WTC11 (cell line): Measurements from ENCODE around the gene RTN4RL1. TPM values are rescaled to one million over a fixed set of nuclear protein-coding genes. Genes with fewer than 3 reads are reported as not detected.

Source experiments
- ATAC-seq: fragments of 200-7000 bp; cut with Tn5 transposase; 2 replicates; pipeline ENCODE4 v1.10.0; 2021; ENCODE audit warnings: mild to moderate bottlenecking, moderate library complexity
- CTCF ChIA-PET: fragments of 300-600 bp; sonication (Branson Sonifier 250); formaldehyde crosslinking; loops from one replicate; lab custom pipeline; 2021; ENCODE audit warnings: antibody characterized with exemption; lab: Charles Lee
- POLR2A ChIA-PET: fragments of 350-600 bp; sonication (Branson Sonifier 250); formaldehyde crosslinking; loops from one replicate; lab custom pipeline; 2021; ENCODE audit warnings: antibody characterized with exemption; lab: Charles Lee
- DNase-seq: peaks from one replicate; pipeline ENCODE4 v3.0.0; 2021; ENCODE audit warnings: low spot score
- H3K27ac Mint-ChIP-seq: 2 replicates; pipeline ENCODE4 v1.8.0; 2021; ENCODE audit warnings: mixed read lengths
- H3K27me3 Mint-ChIP-seq: 2 replicates; pipeline ENCODE4 v1.8.0; 2021; ENCODE audit warnings: low read depth, mild to moderate bottlenecking, moderate library complexity, mixed read lengths
- H3K36me3 Mint-ChIP-seq: 2 replicates; pipeline ENCODE4 v1.8.0; 2021; ENCODE audit warnings: mixed read lengths
- H3K4me1 Mint-ChIP-seq: 2 replicates; pipeline ENCODE4 v1.8.0; 2022; ENCODE audit warnings: mixed read lengths
- H3K4me3 Mint-ChIP-seq: 2 replicates; pipeline ENCODE4 v1.8.0; 2021; ENCODE audit warnings: mild to moderate bottlenecking, moderate library complexity, mixed read lengths
- H3K9me3 Mint-ChIP-seq: 2 replicates; pipeline ENCODE4 v1.8.0; 2021; ENCODE audit warnings: mixed read lengths
- CREM ChIP-seq: sonication (generic); formaldehyde crosslinking; IDR thresholded peaks from 2 replicates; pipeline ENCODE4 v1.8.1; 2022; ENCODE audit warnings: mild to moderate bottlenecking, missing genetic modification reagents, moderate library complexity
- FOXJ3 ChIP-seq: sonication (generic); formaldehyde crosslinking; IDR thresholded peaks from 2 replicates; pipeline ENCODE4 v1.9.0; 2021; ENCODE audit warnings: missing genetic modification reagents, mild to moderate bottlenecking, borderline replicate concordance
- IRF2 ChIP-seq: sonication (generic); formaldehyde crosslinking; IDR thresholded peaks from 2 replicates; pipeline ENCODE4 v1.8.0; 2022; ENCODE audit warnings: low read depth, missing genetic modification reagents, borderline replicate concordance
- MXD4 ChIP-seq: fragments of 250-450 bp; sonication (Bioruptor Pico); IDR thresholded peaks from 2 replicates; pipeline ENCODE4 v1.8.0; 2021; ENCODE audit warnings: mild to moderate bottlenecking, moderate library complexity, borderline replicate concordance
- NFYB ChIP-seq: sonication (generic); formaldehyde crosslinking; conservative IDR thresholded peaks from 2 replicates; pipeline ENCODE4 v1.8.0; 2022; ENCODE audit warnings: low read depth, missing genetic modification reagents
- NR3C1 ChIP-seq: sonication (generic); formaldehyde crosslinking; conservative IDR thresholded peaks from 2 replicates; pipeline ENCODE4 v1.8.1; 2023; ENCODE audit warnings: low read depth, mild to moderate bottlenecking, missing genetic modification reagents
- OVOL2 ChIP-seq: fragments of 250-450 bp; sonication (Bioruptor Pico); IDR thresholded peaks from 2 replicates; pipeline ENCODE4 v1.9.0; 2021; ENCODE audit warnings: mild to moderate bottlenecking, borderline replicate concordance
- SOX15 ChIP-seq: fragments of 250-450 bp; sonication (Bioruptor Pico); IDR thresholded peaks from 2 replicates; pipeline ENCODE4 v1.9.0; 2021; ENCODE audit warnings: mild to moderate bottlenecking
- SP1 ChIP-seq: sonication (generic); formaldehyde crosslinking; conservative IDR thresholded peaks from 2 replicates; pipeline ENCODE4 v1.8.1; 2022; ENCODE audit warnings: missing genetic modification reagents
- ZNF121 ChIP-seq: sonication (generic); formaldehyde crosslinking; IDR thresholded peaks from 2 replicates; pipeline ENCODE4 v1.8.0; 2023; ENCODE audit warnings: missing genetic modification reagents
- ZNF232 ChIP-seq: sonication (generic); formaldehyde crosslinking; IDR thresholded peaks from 2 replicates; pipeline ENCODE4 v1.8.0; 2022; ENCODE audit warnings: mild to moderate bottlenecking, missing genetic modification reagents
- ZNF423 ChIP-seq: fragments of 250-450 bp; sonication (Bioruptor Pico); IDR thresholded peaks from 2 replicates; pipeline ENCODE4 v2.1.2; 2022; ENCODE audit warnings: mild to moderate bottlenecking, moderate library complexity
- total RNA-seq: library from RNA; stranded (reverse); gene quantifications from 3 replicates; pipeline ENCODE4 v1.2.3, GENCODE V29; 2021
- TF ChIP-seq, protein P1 (sequence below): fragments of 250-450 bp; sonication (Bioruptor Pico); IDR thresholded peaks from 2 replicates; pipeline ENCODE4 v1.9.0; 2021; ENCODE audit warnings: mild to moderate bottlenecking
- TF ChIP-seq, protein P2 (sequence below): fragments of 200-600 bp; IDR thresholded peaks from 2 replicates; pipeline ENCODE4 v1.8.0; 2022; ENCODE audit warnings: antibody characterized with exemption
- TF ChIP-seq, protein P3 (sequence below): fragments of 250-450 bp; sonication (Bioruptor Pico); IDR thresholded peaks from 2 replicates; pipeline ENCODE4 v1.9.0; 2021; ENCODE audit warnings: moderate library complexity, mild to moderate bottlenecking, inconsistent platforms, borderline replicate concordance
- TF ChIP-seq, protein P4 (sequence below): sonication (generic); formaldehyde crosslinking; conservative IDR thresholded peaks from 2 replicates; pipeline ENCODE4 v1.8.1; 2022; ENCODE audit warnings: mild to moderate bottlenecking, missing genetic modification reagents
- TF ChIP-seq, protein P5 (sequence below): sonication (generic); formaldehyde crosslinking; IDR thresholded peaks from 2 replicates; pipeline ENCODE4 v1.8.0; 2022; ENCODE audit warnings: mild to moderate bottlenecking, missing genetic modification reagents
- TF ChIP-seq, protein P6 (sequence below): sonication (generic); formaldehyde crosslinking; IDR thresholded peaks from 2 replicates; pipeline ENCODE4 v1.8.1; 2022; ENCODE audit warnings: missing genetic modification reagents, borderline replicate concordance
- TF ChIP-seq, protein P7 (sequence below): sonication (generic); formaldehyde crosslinking; IDR thresholded peaks from 2 replicates; pipeline ENCODE4 v1.8.0; 2022; ENCODE audit warnings: missing genetic modification reagents

Gene RTN4RL1
- total RNA-seq, 1 experiment from 2014 or later: 0.72 TPM

DNA sequence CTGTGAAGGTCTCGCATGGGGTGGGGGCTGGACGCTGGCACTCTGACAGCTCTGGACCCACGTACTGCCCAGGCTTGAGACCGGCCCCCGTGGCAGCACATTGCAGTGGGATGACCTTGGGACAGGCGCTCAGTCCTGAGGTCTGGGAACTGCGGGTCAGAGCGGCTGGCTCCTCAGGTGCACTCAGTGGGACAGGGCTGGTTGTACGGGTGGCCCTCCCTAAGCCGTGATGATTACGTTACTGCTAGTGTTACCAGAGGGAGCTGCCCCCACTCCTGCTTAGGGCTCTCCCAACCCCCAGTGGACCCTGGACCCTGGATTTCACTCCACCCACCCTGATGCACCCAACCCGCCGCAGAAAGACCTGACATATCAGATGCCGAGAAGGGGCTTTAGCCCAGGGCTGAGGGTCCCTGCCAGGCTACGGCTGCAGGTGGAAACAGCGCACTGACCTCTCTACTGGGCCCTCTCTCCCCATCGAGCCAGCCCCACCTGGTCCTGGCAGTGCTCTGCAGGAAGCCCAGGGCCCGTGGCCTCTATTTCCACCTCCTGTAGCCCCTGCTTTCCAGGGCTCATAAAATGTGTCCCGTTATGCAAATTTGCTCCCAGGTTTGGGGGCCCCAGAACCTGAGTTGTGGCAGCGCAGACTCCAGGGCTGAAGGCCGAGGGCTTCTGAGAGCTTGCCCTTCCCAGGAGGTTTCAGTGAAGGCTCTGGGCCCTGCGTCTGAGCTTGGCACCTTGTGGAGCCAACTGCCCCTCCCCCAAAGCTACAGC is 77.2 kb downstream of the RTN4RL1 start:
- no peak for ATAC-seq
- Mint-ChIP-seq H3K36me3 (no peaks in the 10 kb centered on the region), H3K4me3 (no peak overlapping the region), H3K27ac (no peak overlapping the region)
- ChIA-PET POLR2A (no interaction called here), CTCF (interaction anchor here (1.5 to 1.6 kb wide), 2 partner anchors 39 to 107 kb away, joined by 4 to 5 read pairs; partner anchors contain the start of gene HIC1)
- TF ChIP-seq, protein P1, sequence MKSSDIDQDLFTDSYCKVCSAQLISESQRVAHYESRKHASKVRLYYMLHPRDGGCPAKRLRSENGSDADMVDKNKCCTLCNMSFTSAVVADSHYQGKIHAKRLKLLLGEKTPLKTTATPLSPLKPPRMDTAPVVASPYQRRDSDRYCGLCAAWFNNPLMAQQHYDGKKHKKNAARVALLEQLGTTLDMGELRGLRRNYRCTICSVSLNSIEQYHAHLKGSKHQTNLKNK: no peak
- TF ChIP-seq ZNF121 (CRISPR knock-in tag): no peak
- TF ChIP-seq SP1: no peak
- TF ChIP-seq OVOL2 (CRISPR knock-in tag): no peak
- TF ChIP-seq IRF2 (CRISPR knock-in tag): no peak
- no peak for TF ChIP-seq NR3C1 (CRISPR knock-in tag)
- TF ChIP-seq, protein P2, sequence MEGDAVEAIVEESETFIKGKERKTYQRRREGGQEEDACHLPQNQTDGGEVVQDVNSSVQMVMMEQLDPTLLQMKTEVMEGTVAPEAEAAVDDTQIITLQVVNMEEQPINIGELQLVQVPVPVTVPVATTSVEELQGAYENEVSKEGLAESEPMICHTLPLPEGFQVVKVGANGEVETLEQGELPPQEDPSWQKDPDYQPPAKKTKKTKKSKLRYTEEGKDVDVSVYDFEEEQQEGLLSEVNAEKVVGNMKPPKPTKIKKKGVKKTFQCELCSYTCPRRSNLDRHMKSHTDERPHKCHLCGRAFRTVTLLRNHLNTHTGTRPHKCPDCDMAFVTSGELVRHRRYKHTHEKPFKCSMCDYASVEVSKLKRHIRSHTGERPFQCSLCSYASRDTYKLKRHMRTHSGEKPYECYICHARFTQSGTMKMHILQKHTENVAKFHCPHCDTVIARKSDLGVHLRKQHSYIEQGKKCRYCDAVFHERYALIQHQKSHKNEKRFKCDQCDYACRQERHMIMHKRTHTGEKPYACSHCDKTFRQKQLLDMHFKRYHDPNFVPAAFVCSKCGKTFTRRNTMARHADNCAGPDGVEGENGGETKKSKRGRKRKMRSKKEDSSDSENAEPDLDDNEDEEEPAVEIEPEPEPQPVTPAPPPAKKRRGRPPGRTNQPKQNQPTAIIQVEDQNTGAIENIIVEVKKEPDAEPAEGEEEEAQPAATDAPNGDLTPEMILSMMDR: no peak
- TF ChIP-seq CREM (CRISPR knock-in tag): no peak
- TF ChIP-seq NFYB: no peak
- TF ChIP-seq, protein P3, sequence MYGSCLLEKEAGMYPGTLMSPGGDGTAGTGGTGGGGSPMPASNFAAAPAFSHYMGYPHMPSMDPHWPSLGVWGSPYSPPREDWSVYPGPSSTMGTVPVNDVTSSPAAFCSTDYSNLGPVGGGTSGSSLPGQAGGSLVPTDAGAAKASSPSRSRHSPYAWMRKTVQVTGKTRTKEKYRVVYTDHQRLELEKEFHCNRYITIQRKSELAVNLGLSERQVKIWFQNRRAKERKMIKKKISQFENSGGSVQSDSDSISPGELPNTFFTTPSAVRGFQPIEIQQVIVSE (CRISPR knock-in tag): no peak
- TF ChIP-seq, protein P4, sequence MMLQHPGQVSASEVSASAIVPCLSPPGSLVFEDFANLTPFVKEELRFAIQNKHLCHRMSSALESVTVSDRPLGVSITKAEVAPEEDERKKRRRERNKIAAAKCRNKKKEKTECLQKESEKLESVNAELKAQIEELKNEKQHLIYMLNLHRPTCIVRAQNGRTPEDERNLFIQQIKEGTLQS (CRISPR knock-in tag): no peak
- TF ChIP-seq SOX15: no peak
- no peak for TF ChIP-seq ZNF232 (CRISPR knock-in tag)
- TF ChIP-seq, protein P5, sequence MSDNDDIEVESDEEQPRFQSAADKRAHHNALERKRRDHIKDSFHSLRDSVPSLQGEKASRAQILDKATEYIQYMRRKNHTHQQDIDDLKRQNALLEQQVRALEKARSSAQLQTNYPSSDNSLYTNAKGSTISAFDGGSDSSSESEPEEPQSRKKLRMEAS (CRISPR knock-in tag): no peak
- TF ChIP-seq, protein P6, sequence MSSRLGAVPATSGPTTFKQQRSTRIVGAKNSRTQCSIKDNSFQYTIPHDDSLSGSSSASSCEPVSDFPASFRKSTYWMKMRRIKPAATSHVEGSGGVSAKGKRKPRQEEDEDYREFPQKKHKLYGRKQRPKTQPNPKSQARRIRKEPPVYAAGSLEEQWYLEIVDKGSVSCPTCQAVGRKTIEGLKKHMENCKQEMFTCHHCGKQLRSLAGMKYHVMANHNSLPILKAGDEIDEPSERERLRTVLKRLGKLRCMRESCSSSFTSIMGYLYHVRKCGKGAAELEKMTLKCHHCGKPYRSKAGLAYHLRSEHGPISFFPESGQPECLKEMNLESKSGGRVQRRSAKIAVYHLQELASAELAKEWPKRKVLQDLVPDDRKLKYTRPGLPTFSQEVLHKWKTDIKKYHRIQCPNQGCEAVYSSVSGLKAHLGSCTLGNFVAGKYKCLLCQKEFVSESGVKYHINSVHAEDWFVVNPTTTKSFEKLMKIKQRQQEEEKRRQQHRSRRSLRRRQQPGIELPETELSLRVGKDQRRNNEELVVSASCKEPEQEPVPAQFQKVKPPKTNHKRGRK (CRISPR knock-in tag): no peak
- no peak for TF ChIP-seq FOXJ3 (CRISPR knock-in tag)
- no peak for TF ChIP-seq MXD4
- no peak for TF ChIP-seq ZNF423 (CRISPR knock-in tag)
- TF ChIP-seq, protein P7, sequence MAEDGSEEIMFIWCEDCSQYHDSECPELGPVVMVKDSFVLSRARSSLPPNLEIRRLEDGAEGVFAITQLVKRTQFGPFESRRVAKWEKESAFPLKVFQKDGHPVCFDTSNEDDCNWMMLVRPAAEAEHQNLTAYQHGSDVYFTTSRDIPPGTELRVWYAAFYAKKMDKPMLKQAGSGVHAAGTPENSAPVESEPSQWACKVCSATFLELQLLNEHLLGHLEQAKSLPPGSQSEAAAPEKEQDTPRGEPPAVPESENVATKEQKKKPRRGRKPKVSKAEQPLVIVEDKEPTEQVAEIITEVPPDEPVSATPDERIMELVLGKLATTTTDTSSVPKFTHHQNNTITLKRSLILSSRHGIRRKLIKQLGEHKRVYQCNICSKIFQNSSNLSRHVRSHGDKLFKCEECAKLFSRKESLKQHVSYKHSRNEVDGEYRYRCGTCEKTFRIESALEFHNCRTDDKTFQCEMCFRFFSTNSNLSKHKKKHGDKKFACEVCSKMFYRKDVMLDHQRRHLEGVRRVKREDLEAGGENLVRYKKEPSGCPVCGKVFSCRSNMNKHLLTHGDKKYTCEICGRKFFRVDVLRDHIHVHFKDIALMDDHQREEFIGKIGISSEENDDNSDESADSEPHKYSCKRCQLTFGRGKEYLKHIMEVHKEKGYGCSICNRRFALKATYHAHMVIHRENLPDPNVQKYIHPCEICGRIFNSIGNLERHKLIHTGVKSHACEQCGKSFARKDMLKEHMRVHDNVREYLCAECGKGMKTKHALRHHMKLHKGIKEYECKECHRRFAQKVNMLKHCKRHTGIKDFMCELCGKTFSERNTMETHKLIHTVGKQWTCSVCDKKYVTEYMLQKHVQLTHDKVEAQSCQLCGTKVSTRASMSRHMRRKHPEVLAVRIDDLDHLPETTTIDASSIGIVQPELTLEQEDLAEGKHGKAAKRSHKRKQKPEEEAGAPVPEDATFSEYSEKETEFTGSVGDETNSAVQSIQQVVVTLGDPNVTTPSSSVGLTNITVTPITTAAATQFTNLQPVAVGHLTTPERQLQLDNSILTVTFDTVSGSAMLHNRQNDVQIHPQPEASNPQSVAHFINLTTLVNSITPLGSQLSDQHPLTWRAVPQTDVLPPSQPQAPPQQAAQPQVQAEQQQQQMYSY (CRISPR knock-in tag): no peak
- TF ChIP-seq, all 79 proteins: peak for 0
- peaks cover 7% of the 10 kb centered on the region; the same call in 1 of the 2 replicates for H3K27me3 Mint-ChIP-seq
- no peaks in the 10 kb centered on the region for H3K9me3 Mint-ChIP-seq
- H3K4me1 Mint-ChIP-seq: peaks cover 6% of the 10 kb centered on the region; the same call in 1 of the 2 replicates
- DNase-seq: no peak
